Parathyroid adenoma (tissue), 2 donors: ENCODE measurements around the gene PIR.

Experiments
- H2AFZ ChIP-seq: fragments of 300-600 bp; sonication (generic); one replicate; pipeline ENCODE4 v1.7.0; 2017; ENCODE audit warnings: antibody characterized with exemption, mild to moderate bottlenecking
- H3K27ac ChIP-seq: fragments of 300-600 bp; sonication (generic); one replicate; pipeline ENCODE4 v1.7.0; 2017
- H3K27me3 ChIP-seq: fragments of 300-600 bp; sonication (generic); one replicate; pipeline ENCODE4 v1.7.0; 2017; ENCODE audit warnings: low read length; ENCODE audit not compliant: control insufficient read depth, insufficient read depth
- H3K36me3 ChIP-seq: fragments of 300-600 bp; sonication (generic); one replicate; pipeline ENCODE4 v1.7.0; 2017; ENCODE audit warnings: low read length; ENCODE audit not compliant: control insufficient read depth, insufficient read depth
- H3K4me1 ChIP-seq: fragments of 300-600 bp; sonication (generic); one replicate; pipeline ENCODE4 v1.7.0; 2017; ENCODE audit warnings: control low read depth
- H3K4me2 ChIP-seq: fragments of 300-600 bp; sonication (generic); one replicate; pipeline ENCODE4 v1.7.0; 2017; ENCODE audit warnings: low read length
- H3K4me3 ChIP-seq: fragments of 300-600 bp; sonication (generic); one replicate; pipeline ENCODE4 v1.7.0; 2017; ENCODE audit warnings: low read depth, low read length
- H3K79me2 ChIP-seq: fragments of 300-600 bp; sonication (generic); one replicate; pipeline ENCODE4 v1.7.0; 2017; ENCODE audit warnings: control low read depth
- H3K9ac ChIP-seq: fragments of 300-600 bp; sonication (generic); one replicate; pipeline ENCODE4 v1.7.0; 2017; ENCODE audit warnings: mild to moderate bottlenecking
- H3K9me3 ChIP-seq: fragments of 300-600 bp; sonication (generic); one replicate; pipeline ENCODE4 v1.7.0; 2017; ENCODE audit warnings: low read length; ENCODE audit not compliant: control insufficient read depth
- CTCF ChIP-seq: fragments of 300-600 bp; sonication (generic); IDR thresholded peaks from one replicate; pipeline ENCODE4 v1.7.0; 2017; ENCODE audit warnings: antibody characterized with exemption, mild to moderate bottlenecking
- donor health status: primary hyperparathyroidism.

Gene PIR

DNA sequence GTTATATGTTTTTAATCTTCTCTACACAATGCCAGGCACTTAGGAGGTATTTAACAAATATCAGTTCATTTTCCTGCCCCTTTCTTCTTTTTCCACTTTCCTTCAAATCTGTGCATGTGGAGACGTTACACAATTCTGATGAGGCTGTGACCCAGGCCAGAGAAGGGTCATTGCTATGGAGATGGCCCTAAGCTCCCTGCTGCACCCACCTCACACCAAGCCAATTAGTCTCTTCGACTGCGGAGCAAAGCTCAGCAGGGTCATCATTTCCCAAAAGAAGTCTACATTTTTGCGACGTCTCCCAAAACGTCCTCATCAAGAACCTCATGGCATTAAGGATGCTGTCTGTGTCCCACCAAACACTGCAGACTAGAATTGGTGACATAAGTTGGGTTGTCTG, 80.0 kb downstream of the PIR start:
- Histone ChIP-seq H3K4me3 (no peak overlapping the region), H3K9ac (no peak overlapping the region), H3K36me3 (no peaks in the 10 kb centered on the region), H3K4me2 (no peak overlapping the region), H3K27me3 (no peaks in the 10 kb centered on the region), H3K79me2 (no peaks in the 10 kb centered on the region), H3K4me1 (no peaks in the 10 kb centered on the region), H3K9me3 (no peaks in the 10 kb centered on the region), H2AFZ (no peak overlapping the region), H3K27ac (no peak overlapping the region)
- no peak for TF ChIP-seq CTCF

GRCh38 chrX:15410947-15411346, 82.2 kb downstream of the PIR start:
- H2AFZ ChIP-seq: no peak overlapping the region
- no peaks in the 10 kb centered on the region for H3K4me1 ChIP-seq
- no peak overlapping the region for H3K27ac ChIP-seq
- H3K27me3 ChIP-seq: no peaks in the 10 kb centered on the region
- no peaks in the 10 kb centered on the region for H3K9me3 ChIP-seq
- H3K4me2 ChIP-seq: no peak overlapping the region
- H3K36me3 ChIP-seq: no peaks in the 10 kb centered on the region
- H3K79me2 ChIP-seq: no peaks in the 10 kb centered on the region
- no peak overlapping the region for H3K4me3 ChIP-seq
- TF ChIP-seq CTCF: no peak
- H3K9ac ChIP-seq: no peak overlapping the region

DNA sequence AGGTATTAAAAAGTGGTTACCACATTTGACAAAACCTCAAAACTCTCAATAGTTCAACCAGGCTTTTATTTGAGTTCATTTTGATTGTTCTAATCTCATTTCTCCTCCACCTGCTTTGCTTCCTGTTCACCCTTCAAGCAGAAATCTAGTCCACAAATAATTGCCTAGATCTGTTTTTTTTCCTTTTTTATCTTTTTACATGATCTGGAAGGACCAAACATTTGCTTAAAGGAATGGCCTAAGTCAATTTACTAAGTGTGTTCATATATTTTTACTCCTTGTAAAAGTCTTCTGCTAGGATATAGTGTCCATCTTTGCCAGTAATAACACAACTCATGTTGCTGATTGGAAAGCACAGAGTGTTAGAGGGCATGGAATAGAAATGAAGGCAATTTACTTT, 82.7 kb downstream of the PIR start:
- Histone ChIP-seq H3K4me2 (no peak overlapping the region), H3K9ac (no peak overlapping the region), H3K4me1 (no peaks in the 10 kb centered on the region), H3K36me3 (no peaks in the 10 kb centered on the region), H3K4me3 (no peak overlapping the region), H2AFZ (no peak overlapping the region), H3K27ac (no peak overlapping the region), H3K27me3 (no peaks in the 10 kb centered on the region), H3K9me3 (no peaks in the 10 kb centered on the region), H3K79me2 (no peaks in the 10 kb centered on the region)
- TF ChIP-seq CTCF: no peak

- Histone ChIP-seq H3K4me3 (no peak overlapping the region), H3K9ac (no peak overlapping the region), H3K27me3 (no peaks in the 10 kb centered on the region), H3K79me2 (no peaks in the 10 kb centered on the region), H3K27ac (no peak overlapping the region), H3K36me3 (no peaks in the 10 kb centered on the region), H3K9me3 (no peaks in the 10 kb centered on the region), H3K4me1 (no peaks in the 10 kb centered on the region), H2AFZ (no peak overlapping the region), H3K4me2 (no peak overlapping the region)
- TF ChIP-seq CTCF: no peak
Measured at GRCh38 chrX:15405846-15406245, 87.3 kb downstream of the PIR start.

GRCh38 chrX:15404401-15405096, 88.6 kb downstream of the PIR start:
- Histone ChIP-seq H3K9ac (no peak overlapping the region), H3K9me3 (no peaks in the 10 kb centered on the region), H3K36me3 (no peaks in the 10 kb centered on the region), H3K27me3 (no peaks in the 10 kb centered on the region), H3K4me2 (no peak overlapping the region), H3K27ac (no peak overlapping the region), H3K4me1 (no peaks in the 10 kb centered on the region), H3K79me2 (no peaks in the 10 kb centered on the region), H3K4me3 (no peak overlapping the region), H2AFZ (no peak overlapping the region)
- TF ChIP-seq CTCF: no peak
